ENCODE data around the gene RRP1.

The RRP1 gene

GRCh38 chr21:43789276-43790009, at the start of gene RRP1:
Gene RRP1, plus strand, starts transcription at chr21:43789577. Its CDS starts 53 bp downstream, at chr21:43789630.
- Histone ChIP-seq H3K4me3 (ENCODE audit: low read depth, low read length) (peak within 1 kb of the TSS; percentile 96), H3K36me3 (ENCODE audit: control insufficient read depth, insufficient read depth, low read length) (peaks cover 39% of the 10 kb centered on the region), H3K27me3 (ENCODE audit: control insufficient read depth, insufficient read depth, low read length) (no peaks in the 10 kb centered on the region), H3K27ac (ENCODE audit: low read depth, low read length) (peak within 1 kb of the TSS; percentile 89), H3K9ac (ENCODE audit: low read length) (peak within 1 kb of the TSS; percentile 83), H3K4me1 (ENCODE audit: control insufficient read depth, insufficient read depth, low read length) (peaks cover 4% of the 10 kb centered on the region; the same call in 1 of the 2 replicates), H3K9me3 (ENCODE audit: control insufficient read depth, insufficient read depth, low read depth, low read length) (no peaks in the 10 kb centered on the region)

- no peaks in the 10 kb centered on the region for H3K9me3 ChIP-seq (ENCODE audit: control insufficient read depth, insufficient read depth, low read depth, low read length)
- H3K27me3 ChIP-seq (ENCODE audit: control insufficient read depth, insufficient read depth, low read length), result no peaks in the 10 kb centered on the region
- H3K9ac ChIP-seq (ENCODE audit: low read length), result peak overlapping the region; percentile 21
- H3K4me1 ChIP-seq (ENCODE audit: control insufficient read depth, insufficient read depth, low read length), result peaks cover 11% of the 10 kb centered on the region
- H3K36me3 ChIP-seq (ENCODE audit: control insufficient read depth, insufficient read depth, low read length), result peaks cover 24% of the 10 kb centered on the region
- H3K27ac ChIP-seq (ENCODE audit: low read depth, low read length), result no peak overlapping the region
- H3K4me3 ChIP-seq (ENCODE audit: low read depth, low read length), result no peak overlapping the region
Observed at GRCh38 chr21:43739621-43740435, 49.5 kb upstream of the RRP1 start.

GRCh38 chr21:43740497-43741156, 48.8 kb upstream of the RRP1 start:
- Histone ChIP-seq H3K9me3 (ENCODE audit: control insufficient read depth, insufficient read depth, low read depth, low read length) (no peaks in the 10 kb centered on the region), H3K27me3 (ENCODE audit: control insufficient read depth, insufficient read depth, low read length) (no peaks in the 10 kb centered on the region), H3K27ac (ENCODE audit: low read depth, low read length) (no peak overlapping the region), H3K4me3 (ENCODE audit: low read depth, low read length) (no peak overlapping the region), H3K36me3 (ENCODE audit: control insufficient read depth, insufficient read depth, low read length) (peaks cover 30% of the 10 kb centered on the region), H3K4me1 (ENCODE audit: control insufficient read depth, insufficient read depth, low read length) (peaks cover 11% of the 10 kb centered on the region), H3K9ac (ENCODE audit: low read length) (peak overlapping the region; percentile 21)

- H3K27ac ChIP-seq (ENCODE audit: low read depth, low read length), result no peak overlapping the region
- H3K9me3 ChIP-seq (ENCODE audit: control insufficient read depth, insufficient read depth, low read depth, low read length), result no peaks in the 10 kb centered on the region
- no peaks in the 10 kb centered on the region for H3K27me3 ChIP-seq (ENCODE audit: control insufficient read depth, insufficient read depth, low read length)
- peaks cover 11% of the 10 kb centered on the region for H3K4me1 ChIP-seq (ENCODE audit: control insufficient read depth, insufficient read depth, low read length)
- no peak overlapping the region for H3K9ac ChIP-seq (ENCODE audit: low read length)
- no peak overlapping the region for H3K4me3 ChIP-seq (ENCODE audit: low read depth, low read length)
- peaks cover 39% of the 10 kb centered on the region for H3K36me3 ChIP-seq (ENCODE audit: control insufficient read depth, insufficient read depth, low read length)
Observed at GRCh38 chr21:43741423-43742096, 47.8 kb upstream of the RRP1 start.

GRCh38 chr21:43743947-43744346, 45.4 kb upstream of the RRP1 start:
- no peaks in the 10 kb centered on the region for H3K27me3 ChIP-seq (ENCODE audit: control insufficient read depth, insufficient read depth, low read length)
- H3K9me3 ChIP-seq (ENCODE audit: control insufficient read depth, insufficient read depth, low read depth, low read length), result no peaks in the 10 kb centered on the region
- H3K36me3 ChIP-seq (ENCODE audit: control insufficient read depth, insufficient read depth, low read length), result peaks cover 52% of the 10 kb centered on the region
- H3K4me3 ChIP-seq (ENCODE audit: low read depth, low read length), result no peak overlapping the region
- H3K27ac ChIP-seq (ENCODE audit: low read depth, low read length), result no peak overlapping the region
- H3K4me1 ChIP-seq (ENCODE audit: control insufficient read depth, insufficient read depth, low read length), result peaks cover 11% of the 10 kb centered on the region
- no peak overlapping the region for H3K9ac ChIP-seq (ENCODE audit: low read length)

- Histone ChIP-seq H3K36me3 (ENCODE audit: control insufficient read depth, insufficient read depth, low read length) (peaks cover 53% of the 10 kb centered on the region), H3K4me1 (ENCODE audit: control insufficient read depth, insufficient read depth, low read length) (peaks cover 11% of the 10 kb centered on the region), H3K4me3 (ENCODE audit: low read depth, low read length) (no peak overlapping the region), H3K9me3 (ENCODE audit: control insufficient read depth, insufficient read depth, low read depth, low read length) (no peaks in the 10 kb centered on the region), H3K9ac (ENCODE audit: low read length) (no peak overlapping the region), H3K27me3 (ENCODE audit: control insufficient read depth, insufficient read depth, low read length) (no peaks in the 10 kb centered on the region), H3K27ac (ENCODE audit: low read depth, low read length) (no peak overlapping the region)
Observed at GRCh38 chr21:43744725-43745124, 44.7 kb upstream of the RRP1 start.

GRCh38 chr21:43745772-43746517, 43.4 kb upstream of the RRP1 start:
- Histone ChIP-seq H3K9ac (ENCODE audit: low read length) (no peak overlapping the region), H3K4me1 (ENCODE audit: control insufficient read depth, insufficient read depth, low read length) (no peaks in the 10 kb centered on the region), H3K27me3 (ENCODE audit: control insufficient read depth, insufficient read depth, low read length) (no peaks in the 10 kb centered on the region), H3K9me3 (ENCODE audit: control insufficient read depth, insufficient read depth, low read depth, low read length) (no peaks in the 10 kb centered on the region), H3K4me3 (ENCODE audit: low read depth, low read length) (no peak overlapping the region), H3K27ac (ENCODE audit: low read depth, low read length) (no peak overlapping the region), H3K36me3 (ENCODE audit: control insufficient read depth, insufficient read depth, low read length) (peaks cover 65% of the 10 kb centered on the region)

GRCh38 chr21:43748622-43749021, 40.8 kb upstream of the RRP1 start:
- Histone ChIP-seq H3K4me3 (ENCODE audit: low read depth, low read length) (no peak overlapping the region), H3K36me3 (ENCODE audit: control insufficient read depth, insufficient read depth, low read length) (peaks cover 85% of the 10 kb centered on the region), H3K27me3 (ENCODE audit: control insufficient read depth, insufficient read depth, low read length) (no peaks in the 10 kb centered on the region), H3K9ac (ENCODE audit: low read length) (no peak overlapping the region), H3K9me3 (ENCODE audit: control insufficient read depth, insufficient read depth, low read depth, low read length) (no peaks in the 10 kb centered on the region), H3K27ac (ENCODE audit: low read depth, low read length) (no peak overlapping the region), H3K4me1 (ENCODE audit: control insufficient read depth, insufficient read depth, low read length) (no peaks in the 10 kb centered on the region)

GRCh38 chr21:43749651-43750262, 39.6 kb upstream of the RRP1 start:
- Histone ChIP-seq H3K9ac (ENCODE audit: low read length) (no peak overlapping the region), H3K9me3 (ENCODE audit: control insufficient read depth, insufficient read depth, low read depth, low read length) (no peaks in the 10 kb centered on the region)

More at GRCh38 chr21:43749651-43750262, 39.6 kb upstream of the RRP1 start:
- H3K36me3 ChIP-seq (ENCODE audit: control insufficient read depth, insufficient read depth, low read length), result peaks cover 85% of the 10 kb centered on the region
- no peaks in the 10 kb centered on the region for H3K4me1 ChIP-seq (ENCODE audit: control insufficient read depth, insufficient read depth, low read length)
- H3K27ac ChIP-seq (ENCODE audit: low read depth, low read length), result no peak overlapping the region
- H3K4me3 ChIP-seq (ENCODE audit: low read depth, low read length), result no peak overlapping the region
- no peaks in the 10 kb centered on the region for H3K27me3 ChIP-seq (ENCODE audit: control insufficient read depth, insufficient read depth, low read length)

All from HUES6 (cell line).